H9 (cell line): ENCODE results near the gene ABCD1. TPM values are rescaled to one million over a fixed set of nuclear protein-coding genes. Genes with fewer than 3 reads are reported as not detected.

ENCODE experiments used
- DNase-seq: peaks from one replicate; pipeline ENCODE4 v3.0.0-alpha.2; 2017
- H2AFZ ChIP-seq: one replicate; pipeline ENCODE4 v1.6.1; 2013; ENCODE audit warnings: mild to moderate bottlenecking, low read length, control low read depth, moderate library complexity
- H2AK5ac ChIP-seq: 2 replicates; pipeline ENCODE4 v1.6.1; 2013; ENCODE audit warnings: low read length, control low read depth, mixed read lengths; ENCODE audit not compliant: insufficient read length
- H2BK120ac ChIP-seq: one replicate; pipeline ENCODE4 v1.6.1; 2013; ENCODE audit warnings: low read depth, mild to moderate bottlenecking, low read length, control low read depth, inconsistent platforms; ENCODE audit not compliant: poor library complexity, severe bottlenecking
- H2BK12ac ChIP-seq: 2 replicates; pipeline ENCODE4 v1.6.1; 2013; ENCODE audit warnings: low read length, control low read depth, mixed read lengths, low read depth; ENCODE audit not compliant: insufficient read length
- H2BK15ac ChIP-seq: 2 replicates; pipeline ENCODE4 v1.6.1; 2013; ENCODE audit warnings: low read depth, low read length, control low read depth
- H2BK20ac ChIP-seq: one replicate; pipeline ENCODE4 v1.6.1; 2013; ENCODE audit warnings: low read depth, mild to moderate bottlenecking, low read length, control low read depth, inconsistent platforms; ENCODE audit not compliant: poor library complexity, severe bottlenecking
- H2BK5ac ChIP-seq: 2 replicates; pipeline ENCODE4 v1.6.1; 2013; ENCODE audit warnings: low read length, control low read depth, mixed read lengths; ENCODE audit not compliant: insufficient read length
- H3K14ac ChIP-seq: 2 replicates; pipeline ENCODE4 v1.6.1; 2013; ENCODE audit warnings: low read length, control low read depth; ENCODE audit not compliant: insufficient read depth
- H3K18ac ChIP-seq: 2 replicates; pipeline ENCODE4 v1.6.1; 2013; ENCODE audit warnings: low read depth, mild to moderate bottlenecking, mixed read lengths, low read length, control low read depth; ENCODE audit not compliant: insufficient read length
- H3K23ac ChIP-seq: 2 replicates; pipeline ENCODE4 v1.6.1; 2013; ENCODE audit warnings: low read length, control low read depth, mixed read lengths, low read depth; ENCODE audit not compliant: insufficient read length
- H3K23me2 ChIP-seq: 2 replicates; pipeline ENCODE4 v1.6.1; 2013; ENCODE audit warnings: low read depth, mild to moderate bottlenecking, mixed read lengths, low read length, control low read depth; ENCODE audit not compliant: insufficient read length, poor library complexity, severe bottlenecking
- H3K27ac ChIP-seq: 2 replicates; pipeline ENCODE4 v1.5.1; 2013; ENCODE audit warnings: low read length, control low read depth, mixed read lengths, low read depth; ENCODE audit not compliant: insufficient read length
- H3K27me3 ChIP-seq: 2 replicates; pipeline ENCODE4 v1.6.1; 2013; ENCODE audit warnings: low read length, control low read depth, inconsistent platforms; ENCODE audit not compliant: insufficient read depth
- H3K4ac ChIP-seq: 2 replicates; pipeline ENCODE4 v1.6.1; 2013; ENCODE audit warnings: low read depth, mild to moderate bottlenecking, control low read depth, inconsistent platforms, low read length, moderate library complexity
- H3K4me1 ChIP-seq: 2 replicates; pipeline ENCODE4 v1.6.1; 2013; ENCODE audit warnings: low read length, control low read depth, inconsistent platforms; ENCODE audit not compliant: insufficient read depth
- H3K4me2 ChIP-seq: 2 replicates; pipeline ENCODE4 v1.6.1; 2013; ENCODE audit warnings: low read length, control low read depth, mixed read lengths; ENCODE audit not compliant: insufficient read length, insufficient read depth
- H3K56ac ChIP-seq: 2 replicates; pipeline ENCODE4 v1.6.1; 2013; ENCODE audit warnings: low read depth, mild to moderate bottlenecking, mixed read lengths, low read length, control low read depth; ENCODE audit not compliant: insufficient read length
- H3K79me1 ChIP-seq: 2 replicates; pipeline ENCODE4 v1.6.1; 2013; ENCODE audit warnings: low read depth, mild to moderate bottlenecking, moderate library complexity, low read length, control low read depth, inconsistent platforms; ENCODE audit not compliant: insufficient read depth, poor library complexity, severe bottlenecking
- H3K79me2 ChIP-seq: 2 replicates; pipeline ENCODE4 v1.6.1; 2013; ENCODE audit warnings: low read length, control low read depth, inconsistent platforms; ENCODE audit not compliant: insufficient read depth
- H3K9ac ChIP-seq: 2 replicates; pipeline ENCODE4 v1.6.1; 2013; ENCODE audit warnings: low read length, control low read depth, mixed read lengths; ENCODE audit not compliant: insufficient read length; ENCODE audit errors: extremely low read depth
- H3K9me3 ChIP-seq: one replicate; pipeline ENCODE4 v1.6.1; 2013; ENCODE audit warnings: low read depth, low read length, inconsistent platforms; ENCODE audit not compliant: control insufficient read depth
- H3T11ph ChIP-seq: one replicate; pipeline ENCODE4 v1.6.1; 2013; ENCODE audit warnings: mild to moderate bottlenecking, low read length, control low read depth, inconsistent platforms
- H4K20me1 ChIP-seq: one replicate; pipeline ENCODE4 v1.6.1; 2013; ENCODE audit not compliant: control insufficient read depth, insufficient read length, insufficient read depth
- H4K5ac ChIP-seq: 2 replicates; pipeline ENCODE4 v1.6.1; 2013; ENCODE audit warnings: low read depth, mild to moderate bottlenecking, mixed read lengths, low read length, control low read depth; ENCODE audit not compliant: insufficient read length
- H4K8ac ChIP-seq: replicated peaks from 2 replicates; pipeline ENCODE4 v1.6.1; 2013; ENCODE audit warnings: low read length, control low read depth, mixed read lengths, low read depth; ENCODE audit not compliant: insufficient read length
- H4K91ac ChIP-seq: 2 replicates; pipeline ENCODE4 v1.6.1; 2013; ENCODE audit warnings: low read depth, mild to moderate bottlenecking, moderate library complexity, mixed read lengths, low read length, control low read depth; ENCODE audit not compliant: insufficient read length
- H3K27ac Mint-ChIP-seq, 3 experiments: 2 replicates in 2 of 3; 3 replicates in 1 of 3; pipeline ENCODE4 v1.8.0; 2020 to 2021; ENCODE audit warnings: mixed read lengths in 3 of 3, mild to moderate bottlenecking in 1 of 3, moderate library complexity in 1 of 3
- H3K27me3 Mint-ChIP-seq: 2 replicates; pipeline ENCODE4 v1.8.0; 2021; ENCODE audit warnings: low read depth, mild to moderate bottlenecking, moderate library complexity, mixed read lengths
- H3K36me3 Mint-ChIP-seq, 3 experiments: 2 replicates in 2 of 3; 3 replicates in 1 of 3; pipeline ENCODE4 v1.8.0; 2020 to 2021; ENCODE audit warnings: low read depth in 3 of 3, mixed read lengths in 3 of 3; ENCODE audit not compliant: insufficient read depth in 1 of 3
- H3K4me1 Mint-ChIP-seq, 2 experiments: 2 replicates each; pipeline ENCODE4 v1.8.0; 2020; ENCODE audit warnings: mixed read lengths in 2 of 2
- H3K4me3 Mint-ChIP-seq, 2 experiments: 2 replicates in 1 of 2; 3 replicates in 1 of 2; pipeline ENCODE4 v1.8.0; 2020 to 2021; ENCODE audit warnings: mild to moderate bottlenecking in 2 of 2, mixed read lengths in 2 of 2, moderate library complexity in 1 of 2
- H3K9me3 Mint-ChIP-seq, 2 experiments: 2 replicates in 1 of 2; 3 replicates in 1 of 2; pipeline ENCODE4 v1.8.0; 2020; ENCODE audit warnings: mild to moderate bottlenecking in 2 of 2, mixed read lengths in 2 of 2, moderate library complexity in 1 of 2
- CTCF ChIP-seq: fragments of 200-600 bp; sonication (generic); conservative IDR thresholded peaks from 3 replicates; pipeline ENCODE4 v1.8.0; 2021; ENCODE audit warnings: antibody characterized with exemption, mild to moderate bottlenecking
- WGBS: extraction: QIAGEN DNeasy Blood & Tissue Kit; methylation state at CpG from one replicate; pipeline ENCODE4 v1.1.7; 2013; ENCODE audit warnings: missing lambda C conversion rate, low lambda C conversion rate, mixed read lengths; ENCODE audit not compliant: insufficient read length; ENCODE audit errors: extremely low coverage; 5-methylcytosine and 5-hydroxymethylcytosine counted together
- total RNA-seq: library from RNA; stranded (reverse); gene quantifications from 2 replicates; pipeline ENCODE4 v1.2.1, GENCODE V29; 2021

ABCD1 gene
- total RNA-seq, 1 experiment from 2014 or later = 11.1 TPM

GRCh38 chrX:153770601-153771414, 46.2 kb downstream of the ABCD1 start:
- TF ChIP-seq CTCF = no peak
- H3K27me3 ChIP-seq = no peaks in the 10 kb centered on the region
- H4K20me1 ChIP-seq = no peaks in the 10 kb centered on the region
- Mint-ChIP-seq H3K9me3 (peaks cover 26 to 55% of the 10 kb centered on the region in 2 experiments), H3K36me3 (no peaks in the 10 kb centered on the region; a peak in 1 of 7 replicates), H3K4me1 (peaks cover 2 to 6% of the 10 kb centered on the region in 2 experiments; a peak in 3 of 4 replicates), H3K4me3 (no peak overlapping the region), H3K27me3 (0 out of 2 replicates have a peak, but pooled peaks cover 4% of the 10 kb centered on the region), H3K27ac (no peak overlapping the region)
- H3K56ac ChIP-seq = no peak overlapping the region
- H2BK12ac ChIP-seq = no peak overlapping the region
- no peak overlapping the region for H3K14ac ChIP-seq
- no peak overlapping the region for H4K91ac ChIP-seq
- H3K79me2 ChIP-seq = no peaks in the 10 kb centered on the region
- no peaks in the 10 kb centered on the region for H3K23me2 ChIP-seq
- no peak overlapping the region for H3K18ac ChIP-seq
- H3K4me1 ChIP-seq = no peaks in the 10 kb centered on the region
- no peak overlapping the region for H2AFZ ChIP-seq
- no peak overlapping the region for H2BK5ac ChIP-seq
- no peak overlapping the region for H3K23ac ChIP-seq
- no peaks in the 10 kb centered on the region for H3K9me3 ChIP-seq
- no peak overlapping the region for H2AK5ac ChIP-seq
- H3K27ac ChIP-seq = no peak overlapping the region
- H2BK15ac ChIP-seq = no peak overlapping the region
- no peak overlapping the region for H3K4ac ChIP-seq
- no CpG with 5 or more reads among the region's 18 CpGs for WGBS
- no peak overlapping the region for H3T11ph ChIP-seq
- no peaks in the 10 kb centered on the region for H3K79me1 ChIP-seq
- no peak overlapping the region for H4K8ac ChIP-seq
- H2BK120ac ChIP-seq = no peak overlapping the region
- no peak overlapping the region for H3K9ac ChIP-seq
- DNase-seq = peak; percentile 22
- no peak overlapping the region for H3K4me2 ChIP-seq
- H4K5ac ChIP-seq = no peak overlapping the region
- H2BK20ac ChIP-seq = no peak overlapping the region
